K562 (cell line): ENCODE results near the gene PDHX. TPM values are rescaled to one million over a fixed set of nuclear protein-coding genes. Genes with fewer than 3 reads are reported as not detected.

Experiments used
- C11orf30 ChIP-seq: fragments of 450-650 bp; IDR thresholded peaks from 2 replicates; pipeline ENCODE4 v1.6.1; 2016; ENCODE audit warnings: low read depth, mild to moderate bottlenecking
- CEBPB ChIP-seq: fragments of 450-650 bp; IDR thresholded peaks from 2 replicates; pipeline ENCODE4 v1.6.1; 2016; ENCODE audit warnings: missing genetic modification characterization, missing compliant biosample characterization
- CHCHD3 ChIP-seq: fragments of 250-450 bp; sonication (Bioruptor Pico); IDR thresholded peaks from 2 replicates; pipeline ENCODE4 v2.1.2; 2022; ENCODE audit warnings: mild to moderate bottlenecking
- FOSL1 ChIP-seq: fragments of 200-800 bp; sonication (Bioruptor generic); conservative IDR thresholded peaks from 2 replicates; pipeline ENCODE4 v1.6.1; 2016; ENCODE audit warnings: missing genetic modification characterization, missing compliant biosample characterization
- FOXP4 ChIP-seq: sonication (generic); formaldehyde crosslinking; IDR thresholded peaks from 2 replicates; pipeline ENCODE4 v1.8.0; 2022; ENCODE audit warnings: mild to moderate bottlenecking, missing genetic modification reagents, borderline replicate concordance
- GTF2A2 ChIP-seq: IDR thresholded peaks from 2 replicates; pipeline ENCODE4 v1.6.1; 2016; ENCODE audit warnings: mild to moderate bottlenecking, missing genetic modification characterization, missing compliant biosample characterization
- HOMEZ ChIP-seq: fragments of 250-450 bp; sonication (Bioruptor Pico); IDR thresholded peaks from 2 replicates; pipeline ENCODE4 v1.4.0; 2020; ENCODE audit warnings: mild to moderate bottlenecking, moderate library complexity
- MTA2 ChIP-seq: fragments of 450-650 bp; IDR thresholded peaks from 2 replicates; pipeline ENCODE4 v1.6.1; 2016; ENCODE audit warnings: low read depth
- NKRF ChIP-seq: fragments of 450-650 bp; IDR thresholded peaks from 2 replicates; pipeline ENCODE4 v1.6.1; 2016; ENCODE audit warnings: borderline replicate concordance
- PCBP1 ChIP-seq: fragments of 200-400 bp; formaldehyde crosslinking; IDR thresholded peaks from 2 replicates; pipeline ENCODE4 v1.6.1; 2018; ENCODE audit warnings: mild to moderate bottlenecking, low read depth, low read length; ENCODE audit not compliant: poor library complexity, severe bottlenecking
- RCOR1 ChIP-seq, 2 experiments: IDR thresholded peaks; 2 replicates each; pipeline ENCODE4 v1.6.1; 2012; ENCODE audit warnings: low read depth in 2 of 2, low read length in 2 of 2, borderline replicate concordance in 1 of 2, improper control_type of control experiment in 1 of 2
- REST ChIP-seq, 2 experiments: fragments of 450-650 bp; formaldehyde crosslinking in 1 of 2; IDR thresholded peaks; 2 replicates each; pipeline versions ENCODE4 v1.4.0 to v1.6.1; 2014 to 2020; ENCODE audit warnings: mild to moderate bottlenecking in 2 of 2, borderline replicate concordance in 1 of 2, low read depth in 1 of 2
- TAF15 ChIP-seq: fragments of 200-400 bp; formaldehyde crosslinking; IDR thresholded peaks from 2 replicates; pipeline ENCODE4 v1.6.1; 2017; ENCODE audit warnings: mild to moderate bottlenecking, low read depth, low read length, moderate library complexity
- ZNF184 ChIP-seq: sonication (generic); formaldehyde crosslinking; IDR thresholded peaks from 2 replicates; pipeline ENCODE4 v1.5.0; 2020; ENCODE audit warnings: missing genetic modification reagents
- polyA plus RNA-seq, 8 experiments: library from polyadenylated mRNA; depleted of rRNA in 4 of 8; stranded (reverse) in 5 of 8; unstranded in 3 of 8; fragments of >200 nt; fragmentation: Nextera tagmentation in 2 of 8; fragmentation: Illumina TruSeq in 1 of 8; extraction: Ambion mirVana in 2 of 8; extraction: Trizol in 1 of 8; gene quantifications; 2 replicates each; pipeline versions ENCODE4 v1.2.1 to v1.2.3, GENCODE V29; 2011 to 2014; ENCODE audit warnings: inconsistent platforms in 1 of 8, missing spikeins in 1 of 8
- total RNA-seq, 7 experiments: library from RNA; depleted of rRNA in 6 of 7; stranded (reverse); fragments of >200 nt in 6 of 7; fragmentation: Illumina TruSeq in 2 of 7; extraction: Trizol in 2 of 7; gene quantifications; 2 replicates each; pipeline versions ENCODE4 v1.2.1 to v1.2.3, GENCODE V29; 2011 to 2021; ENCODE audit warnings: low replicate concordance in 1 of 7

Gene PDHX
- total and polyA plus RNA-seq, 9 of the 15 experiments (the other 6 are each of a cell fraction or from before 2014, with no cell fraction given): 20.8 to 43.5 (median 31.2) TPM

GRCh38 chr11:35036639-35037038 lies 120.2 kb downstream of the PDHX start (continued):
- TF ChIP-seq MTA2 (0 out of 2 replicates have a peak, but pooled peaks have one; percentile 12), C11orf30 (peak; percentile 28; the same call in 1 of the 2 replicates), CEBPB (no peak), GTF2A2 (no peak), HOMEZ (CRISPR knock-in tag) (no peak), PCBP1 (no peak), FOXP4 (CRISPR knock-in tag) (no peak), TAF15 (no peak), REST (IDR thresholded peaks at IDR 0.05; ENCODE audit: borderline replicate concordance) (no peak), REST (CRISPR knock-in tag; IDR thresholded peaks at IDR 0.05; ENCODE audit: low read depth) (no peak), FOSL1 (tag) (peak; percentile 50; the same call in 1 of the 2 replicates), ZNF184 (CRISPR knock-in tag) (no peak), NKRF (no peak), CHCHD3 (CRISPR knock-in tag) (no peak), RCOR1 (IDR thresholded peaks at IDR 0.05; ENCODE audit: borderline replicate concordance in 1 of 2, low read depth in 2 of 2, low read length in 2 of 2) (peak; percentile 37 to 84; a peak in 2 of 4 replicates)
